IMR-90 (cell line): ENCODE measurements around the gene TAF9B. TPM values are rescaled to one million over a fixed set of nuclear protein-coding genes. Genes with fewer than 3 reads are reported as not detected.
"Not testable (repeated sequence)": the region's sequence is repeated elsewhere in the genome, so short reads cannot be mapped to it uniquely, and the experiment has no call there.

ENCODE experiments used
- ATAC-seq: fragments of 200-7000 bp; cut with Tn5 transposase; 2 replicates; pipeline ENCODE4 v1.9.1; 2020; ENCODE audit warnings: low read depth, mild to moderate bottlenecking, moderate library complexity
- BruUV-seq: library from RNA; stranded (reverse); fragments of 400-500 nt; replicated peaks from 2 replicates; lab custom pipeline; 2021; lab: Mats Ljungman, UMichigan
- CTCF ChIA-PET: fragments of 300-600 bp; formaldehyde crosslinking; extraction: SDS; loops from one replicate; lab custom pipeline; 2021; ENCODE audit warnings: antibody characterized with exemption; lab: Yijun Ruan, JAX
- POLR2A ChIA-PET: fragments of 300-600 bp; sonication (Branson Sonifier 250); formaldehyde crosslinking; loops from one replicate; lab custom pipeline; 2022; ENCODE audit warnings: antibody characterized with exemption; ENCODE audit not compliant: unreplicated experiment; lab: Charles Lee
- DNase-seq: peaks from one replicate; pipeline ENCODE4 v3.0.0; 2013
- H2AFZ ChIP-seq: replicated peaks from 2 replicates; pipeline ENCODE3; 2013; ENCODE audit warnings: low read length, mild to moderate bottlenecking; ENCODE audit not compliant: poor library complexity
- H2AK5ac ChIP-seq: 2 replicates; pipeline ENCODE4 v1.6.1; 2013; ENCODE audit warnings: low read depth, low read length, inconsistent platforms
- H2AK9ac ChIP-seq: replicated peaks from 2 replicates; pipeline ENCODE3; 2013; ENCODE audit warnings: mild to moderate bottlenecking, low read depth, low read length, moderate library complexity; ENCODE audit not compliant: poor library complexity
- H2BK120ac ChIP-seq: 2 replicates; pipeline ENCODE4 v1.6.1; 2013; ENCODE audit warnings: low read depth, low read length, inconsistent platforms
- H2BK15ac ChIP-seq: 3 replicates; pipeline ENCODE4 v1.6.1; 2013; ENCODE audit warnings: low read depth, low read length, inconsistent platforms
- H2BK20ac ChIP-seq: 2 replicates; pipeline ENCODE4 v1.6.1; 2013; ENCODE audit warnings: low read depth, mild to moderate bottlenecking, inconsistent platforms, low read length, moderate library complexity
- H2BK5ac ChIP-seq: 2 replicates; pipeline ENCODE4 v1.6.1; 2013; ENCODE audit warnings: mild to moderate bottlenecking, low read depth, low read length, inconsistent platforms; ENCODE audit not compliant: poor library complexity, severe bottlenecking
- H3K14ac ChIP-seq: replicated peaks from 2 replicates; pipeline ENCODE4 v1.6.1; 2013; ENCODE audit warnings: low read depth, low read length, inconsistent platforms
- H3K18ac ChIP-seq: 2 replicates; pipeline ENCODE4 v1.6.1; 2013; ENCODE audit warnings: low read depth, low read length, control low read depth
- H3K23ac ChIP-seq: 2 replicates; pipeline ENCODE4 v1.6.1; 2013; ENCODE audit warnings: low read depth, low read length, inconsistent platforms
- H3K27ac ChIP-seq: 2 replicates; pipeline ENCODE4 v1.5.1; 2013; ENCODE audit warnings: mild to moderate bottlenecking, control low read depth, low read length; ENCODE audit not compliant: insufficient read depth
- H3K27me3 ChIP-seq: 2 replicates; pipeline ENCODE4 v1.6.1; 2013; ENCODE audit warnings: low read length; ENCODE audit not compliant: control insufficient read depth, insufficient read depth
- H3K36me3 ChIP-seq: 2 replicates; pipeline ENCODE4 v1.6.1; 2013; ENCODE audit warnings: low read length, mixed read lengths; ENCODE audit not compliant: control insufficient read depth, insufficient read depth
- H3K4ac ChIP-seq: 2 replicates; pipeline ENCODE4 v1.6.1; 2013; ENCODE audit warnings: low read depth, low read length, inconsistent platforms
- H3K4me1 ChIP-seq: 2 replicates; pipeline ENCODE4 v1.6.1; 2013; ENCODE audit warnings: low read length, mixed read lengths; ENCODE audit not compliant: control insufficient read depth, insufficient read depth
- H3K4me2 ChIP-seq: 2 replicates; pipeline ENCODE4 v1.6.1; 2013; ENCODE audit warnings: low read depth, mild to moderate bottlenecking, control low read depth, low read length, moderate library complexity
- H3K4me3 ChIP-seq: 2 replicates; pipeline ENCODE4 v1.5.1; 2013; ENCODE audit warnings: low read depth, mild to moderate bottlenecking, control low read depth, low read length, moderate library complexity; ENCODE audit not compliant: insufficient read depth
- H3K56ac ChIP-seq: 2 replicates; pipeline ENCODE4 v1.6.1; 2013; ENCODE audit warnings: low read length, inconsistent platforms; ENCODE audit not compliant: insufficient read depth; ENCODE audit errors: extremely low read depth
- H3K79me1 ChIP-seq, 2 experiments: 2 replicates each; pipeline ENCODE4 v1.6.1; 2013; ENCODE audit warnings: low read length in 2 of 2, inconsistent platforms in 1 of 2, low read depth in 1 of 2
- H3K9ac ChIP-seq: 2 replicates; pipeline ENCODE4 v1.6.1; 2013; ENCODE audit warnings: low read depth, low read length, control low read depth
- H3K9me1 ChIP-seq: 2 replicates; pipeline ENCODE4 v1.6.1; 2013; ENCODE audit warnings: low read length, inconsistent platforms; ENCODE audit not compliant: insufficient read depth
- H3K9me3 ChIP-seq: 2 replicates; pipeline ENCODE4 v1.6.1; 2013; ENCODE audit warnings: low read length; ENCODE audit not compliant: control insufficient read depth, insufficient read depth
- H4K20me1 ChIP-seq: 2 replicates; pipeline ENCODE4 v1.6.1; 2013; ENCODE audit warnings: low read length, inconsistent platforms; ENCODE audit not compliant: insufficient read depth
- H4K5ac ChIP-seq: 2 replicates; pipeline ENCODE4 v1.6.1; 2013; ENCODE audit warnings: mild to moderate bottlenecking, low read depth, low read length, control low read depth
- H4K8ac ChIP-seq, 2 experiments: 2 replicates each; pipeline ENCODE4 v1.6.1; 2013; ENCODE audit warnings: low read depth in 2 of 2, low read length in 2 of 2, control low read depth in 1 of 2, inconsistent platforms in 1 of 2
- H4K91ac ChIP-seq: 2 replicates; pipeline ENCODE4 v1.6.1; 2013; ENCODE audit warnings: low read depth, low read length, inconsistent platforms; ENCODE audit not compliant: insufficient read depth
- WGBS, 2 experiments: methylation state at CpG; one replicate each; pipeline versions ENCODE4 v1.1.5 to v1.1.7; 2013; ENCODE audit warnings: missing lambda C conversion rate in 2 of 2; ENCODE audit not compliant: insufficient read length in 1 of 2; ENCODE audit errors: extremely low coverage in 2 of 2; 5-methylcytosine and 5-hydroxymethylcytosine counted together
- dilution Hi-C: fragments of 300-500 bp; cut with HindIII; formaldehyde crosslinking; loops from one replicate; pipeline ENCODE4 v1.14.3; 2018; ENCODE audit warnings: low sequenced_read_pairs; ENCODE audit not compliant: unreplicated experiment
- in situ Hi-C: fragments of 300-500 bp; cut with MboI; formaldehyde crosslinking; loops from 3 replicates; pipeline ENCODE4 v1.14.3; 2019; ENCODE audit warnings: low sequenced_read_pairs, inconsistent platforms, mixed read lengths
- intact Hi-C: fragments of 100-400 bp; cut with micrococcal nuclease; formaldehyde crosslinking; loops from 2 replicates; pipeline ENCODE4 v1.10.0; 2022
- polyA plus RNA-seq, 3 experiments: library from polyadenylated mRNA; depleted of rRNA; stranded (reverse); fragments of >200 nt; gene quantifications; 2 replicates each; pipeline ENCODE4 v1.2.3, GENCODE V29; 2012; ENCODE audit warnings: low replicate concordance in 1 of 3
- total RNA-seq: library from RNA; depleted of rRNA; stranded (reverse); fragments of >200 nt; gene quantifications from 2 replicates; pipeline ENCODE4 v1.2.3, GENCODE V29; 2012

Gene TAF9B
- total and polyA plus RNA-seq, 2 of the 4 experiments (the other 2 are of a cell fraction), result 12.4 to 21.5 TPM

DNA sequence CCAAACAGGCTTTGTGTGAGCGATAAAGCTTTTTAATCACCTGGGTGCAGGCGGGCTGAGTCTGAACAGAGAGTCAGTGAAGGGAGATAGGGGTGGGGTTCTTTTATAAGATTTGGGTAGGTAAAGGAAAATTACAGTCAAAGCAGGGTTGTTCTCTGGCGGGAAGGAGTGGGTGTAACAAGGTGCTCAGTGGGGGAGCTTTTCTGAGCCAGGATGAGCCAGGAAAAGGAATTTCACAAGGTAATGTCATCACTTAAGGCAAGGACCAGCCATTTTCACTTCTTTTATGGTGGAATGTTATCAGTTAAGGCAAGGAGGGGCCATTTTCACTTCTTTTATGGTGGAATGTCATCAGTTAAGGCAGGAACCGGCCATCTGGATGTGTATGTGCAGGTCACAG is 21.3 kb upstream of the TAF9B start:
- POLR2A ChIA-PET, H3K36me3 ChIP-seq, H2BK120ac ChIP-seq, H2BK5ac ChIP-seq, H3K9ac ChIP-seq, dilution Hi-C loops, H2AFZ ChIP-seq, H3K4me2 ChIP-seq, intact Hi-C loops, H3K9me3 ChIP-seq, H3K56ac ChIP-seq, H3K79me1 ChIP-seq, H4K5ac ChIP-seq, BruUV-seq, H3K4me3 ChIP-seq, H3K4ac ChIP-seq, DNase-seq, CTCF ChIA-PET, H3K14ac ChIP-seq, H3K27me3 ChIP-seq, in situ Hi-C loops, H4K91ac ChIP-seq, H4K8ac ChIP-seq, H3K18ac ChIP-seq, ATAC-seq, H2AK5ac ChIP-seq, H2BK20ac ChIP-seq, H3K4me1 ChIP-seq, H2AK9ac ChIP-seq, H2BK15ac ChIP-seq, H4K20me1 ChIP-seq, H3K27ac ChIP-seq, H3K9me1 ChIP-seq, H3K23ac ChIP-seq: not testable (repeated sequence)
- no CpG with 5 or more reads among the region's 4 CpGs for WGBS, 2 experiments

DNA sequence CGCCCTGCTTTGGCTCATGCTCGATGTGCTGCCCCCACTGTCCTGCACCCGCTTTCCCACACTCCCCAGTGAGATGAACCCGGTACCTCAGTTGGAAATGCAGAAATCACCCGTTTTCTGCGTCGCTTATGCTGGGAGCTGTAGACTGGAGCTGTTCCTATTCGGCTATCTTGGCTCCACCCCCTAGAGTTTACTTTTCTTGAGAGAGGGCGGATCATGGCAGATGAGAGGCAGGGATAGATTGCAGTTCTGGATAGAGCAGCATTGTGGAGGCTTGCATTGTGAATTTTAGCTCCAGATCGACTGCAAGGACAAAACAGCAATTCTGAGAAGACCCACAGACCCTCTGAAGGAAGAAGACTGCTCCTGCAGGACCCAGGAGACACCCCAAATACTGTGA is 18.4 kb upstream of the TAF9B start:
- H3K27ac ChIP-seq, H4K20me1 ChIP-seq, H3K4ac ChIP-seq, H2BK15ac ChIP-seq, H3K4me3 ChIP-seq, H4K91ac ChIP-seq, H3K27me3 ChIP-seq, H3K36me3 ChIP-seq, H4K8ac ChIP-seq, H3K79me1 ChIP-seq, dilution Hi-C loops, H3K4me1 ChIP-seq, H2AK9ac ChIP-seq, H3K56ac ChIP-seq, BruUV-seq, H3K18ac ChIP-seq, H3K4me2 ChIP-seq, H3K9me1 ChIP-seq, H3K9ac ChIP-seq, H2BK120ac ChIP-seq, H4K5ac ChIP-seq, in situ Hi-C loops, H2BK20ac ChIP-seq, H2AFZ ChIP-seq, POLR2A ChIA-PET, H3K14ac ChIP-seq, H3K23ac ChIP-seq, H3K9me3 ChIP-seq, H2BK5ac ChIP-seq, CTCF ChIA-PET, DNase-seq, H2AK5ac ChIP-seq, ATAC-seq: not testable (repeated sequence)
- intact Hi-C loops, result loop anchor here (1.0 kb wide), 1 partner anchor 12 kb away; no protein-coding TSS in a partner anchor
- 25% methylated on average over 2 of the region's 10 CpGs; no CpG with 5 or more reads in 1 of the 2 experiments for WGBS, 2 experiments
